ENCODE measurements around the gene MAP3K7.

Gene MAP3K7

GRCh38 chr6:90484385-90484784, 102.5 kb downstream of the MAP3K7 start:
- H4K20me1 ChIP-seq (ENCODE audit: insufficient read depth, low read length) = no peaks in the 10 kb centered on the region
- no peak overlapping the region for H3K4me3 ChIP-seq (ENCODE audit: low read length)
- H3K36me3 ChIP-seq (replicated peaks; ENCODE audit: insufficient read depth, low read length) = no peaks in the 10 kb centered on the region
- no peaks in the 10 kb centered on the region for H3K9me3 ChIP-seq (replicated peaks; ENCODE audit: insufficient read depth, low read length)
- no peaks in the 10 kb centered on the region for H3K27me3 ChIP-seq (replicated peaks; ENCODE audit: insufficient read depth, low read length)
- H3K79me2 ChIP-seq (ENCODE audit: low read length) = no peaks in the 10 kb centered on the region
- H3K4me2 ChIP-seq (ENCODE audit: low read depth, low read length) = no peak overlapping the region
- TF ChIP-seq CTCF (IDR thresholded peaks at IDR 0.05; ENCODE audit: low read length) (no peak), EZH2 (optimal IDR thresholded peaks at IDR 0.05; ENCODE audit: low read depth, low read length) (no peak), EZH2phosphoT487 (IDR thresholded peaks at IDR 0.05; ENCODE audit: low read length) (no peak)
- no peak overlapping the region for H3K9ac ChIP-seq (ENCODE audit: low read length)
- no peak overlapping the region for H2AFZ ChIP-seq (ENCODE audit: low read length)
- no peak for DNase-seq
- no peak overlapping the region for H3K27ac ChIP-seq (ENCODE audit: low read length)
- H3F3A ChIP-seq (ENCODE audit: insufficient read depth, low read length) = no peaks in the 10 kb centered on the region
- no peaks in the 10 kb centered on the region for H3K4me1 ChIP-seq (ENCODE audit: low read length)
- H3K9me2 ChIP-seq (replicated peaks; ENCODE audit: insufficient read depth, low read length) = no peaks in the 10 kb centered on the region

GRCh38 chr6:90483956-90484355, 102.9 kb downstream of the MAP3K7 start:
- no peak overlapping the region for H3K9ac ChIP-seq (ENCODE audit: low read length)

GRCh38 chr6:90483116-90483839, 103.6 kb downstream of the MAP3K7 start:
- no peak for DNase-seq
- Histone ChIP-seq H3K4me1 (ENCODE audit: low read length) (peaks cover 10% of the 10 kb centered on the region), H3K4me2 (ENCODE audit: low read depth, low read length) (no peak overlapping the region)

More at GRCh38 chr6:90483956-90484355, 102.9 kb downstream of the MAP3K7 start:
- Histone ChIP-seq H3K9me2 (replicated peaks; ENCODE audit: insufficient read depth, low read length) (no peaks in the 10 kb centered on the region), H3K4me3 (ENCODE audit: low read length) (no peak overlapping the region), H4K20me1 (ENCODE audit: insufficient read depth, low read length) (no peaks in the 10 kb centered on the region), H3K4me1 (ENCODE audit: low read length) (peaks cover 4% of the 10 kb centered on the region), H3K4me2 (ENCODE audit: low read depth, low read length) (no peak overlapping the region), H3K27ac (ENCODE audit: low read length) (no peak overlapping the region), H3K9me3 (replicated peaks; ENCODE audit: insufficient read depth, low read length) (no peaks in the 10 kb centered on the region), H3F3A (ENCODE audit: insufficient read depth, low read length) (peaks cover 3% of the 10 kb centered on the region; the same call in 1 of the 2 replicates), H3K27me3 (replicated peaks; ENCODE audit: insufficient read depth, low read length) (no peaks in the 10 kb centered on the region), H3K79me2 (ENCODE audit: low read length) (no peaks in the 10 kb centered on the region), H2AFZ (ENCODE audit: low read length) (no peak overlapping the region), H3K36me3 (replicated peaks; ENCODE audit: insufficient read depth, low read length) (no peaks in the 10 kb centered on the region)
- TF ChIP-seq EZH2phosphoT487 (IDR thresholded peaks at IDR 0.05; ENCODE audit: low read length) = no peak
- no peak for TF ChIP-seq EZH2 (optimal IDR thresholded peaks at IDR 0.05; ENCODE audit: low read depth, low read length)
- no peak for TF ChIP-seq CTCF (IDR thresholded peaks at IDR 0.05; ENCODE audit: low read length)
- DNase-seq = no peak

More at GRCh38 chr6:90483116-90483839, 103.6 kb downstream of the MAP3K7 start:
- no peak overlapping the region for H3K27ac ChIP-seq (ENCODE audit: low read length)
- H3K27me3 ChIP-seq (replicated peaks; ENCODE audit: insufficient read depth, low read length) = no peaks in the 10 kb centered on the region
- H3K36me3 ChIP-seq (replicated peaks; ENCODE audit: insufficient read depth, low read length) = no peaks in the 10 kb centered on the region
- no peak for TF ChIP-seq EZH2phosphoT487 (IDR thresholded peaks at IDR 0.05; ENCODE audit: low read length)
- TF ChIP-seq CTCF (IDR thresholded peaks at IDR 0.05; ENCODE audit: low read length) = no peak
- TF ChIP-seq EZH2 (optimal IDR thresholded peaks at IDR 0.05; ENCODE audit: low read depth, low read length) = no peak
- no peak overlapping the region for H3K9ac ChIP-seq (ENCODE audit: low read length)
- H3K9me2 ChIP-seq (replicated peaks; ENCODE audit: insufficient read depth, low read length) = no peaks in the 10 kb centered on the region
- no peaks in the 10 kb centered on the region for H3K9me3 ChIP-seq (replicated peaks; ENCODE audit: insufficient read depth, low read length)
- no peaks in the 10 kb centered on the region for H4K20me1 ChIP-seq (ENCODE audit: insufficient read depth, low read length)
- no peak overlapping the region for H2AFZ ChIP-seq (ENCODE audit: low read length)
- no peaks in the 10 kb centered on the region for H3K79me2 ChIP-seq (ENCODE audit: low read length)
- H3F3A ChIP-seq (ENCODE audit: insufficient read depth, low read length) = peaks cover 8% of the 10 kb centered on the region; the same call in 1 of the 2 replicates
- no peak overlapping the region for H3K4me3 ChIP-seq (ENCODE audit: low read length)

All from MM.1S (cell line).